ENCODE results near the gene PFN3. TPM values are rescaled to one million over a fixed set of nuclear protein-coding genes. Genes with fewer than 3 reads are reported as not detected.

Gene PFN3
- total RNA-seq, 2 donors from 2014 or later = not detected

DNA sequence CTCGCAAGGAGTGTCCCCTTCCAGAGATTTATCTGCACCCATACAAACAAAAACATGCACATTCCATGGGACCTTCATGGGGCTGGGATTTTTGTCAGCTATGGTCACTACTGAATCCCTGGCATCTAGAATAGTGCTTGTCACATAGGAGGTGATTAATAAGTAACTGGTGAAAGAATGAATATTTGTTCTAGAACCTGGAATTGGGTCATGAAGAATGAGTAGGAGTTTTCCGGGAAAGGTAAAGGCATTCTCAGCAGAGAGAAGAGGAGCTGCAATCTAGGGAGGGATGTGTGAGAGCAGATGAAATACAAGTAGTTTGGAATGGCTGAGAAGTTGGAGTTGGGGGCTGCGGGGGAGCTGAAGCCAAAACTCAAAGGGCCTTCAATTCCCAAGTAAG lies 46.2 kb downstream of the PFN3 start:
- peaks cover 24 to 48% of the 10 kb centered on the region in 2 donors for H3K36me3 Mint-ChIP-seq
- no peak for ATAC-seq
- peaks cover 0 to 17% of the 10 kb centered on the region in 2 donors for H3K9me3 Mint-ChIP-seq

GRCh38 chr5:177353093-177353492 lies 47.4 kb downstream of the PFN3 start:
- H3K27ac Mint-ChIP-seq = no peak overlapping the region
- no peak for ATAC-seq
- DNase-seq (ENCODE audit: low spot score in 2 of 2) = no peak
- peaks cover 28 to 41% of the 10 kb centered on the region in 2 donors for H3K36me3 Mint-ChIP-seq
- peaks cover 0 to 17% of the 10 kb centered on the region in 2 donors for H3K9me3 Mint-ChIP-seq

More for the DNA sequence above, 46.2 kb downstream of the PFN3 start:
- DNase-seq (ENCODE audit: low spot score in 2 of 2) = no peak
- no peak overlapping the region for H3K27ac Mint-ChIP-seq

DNA sequence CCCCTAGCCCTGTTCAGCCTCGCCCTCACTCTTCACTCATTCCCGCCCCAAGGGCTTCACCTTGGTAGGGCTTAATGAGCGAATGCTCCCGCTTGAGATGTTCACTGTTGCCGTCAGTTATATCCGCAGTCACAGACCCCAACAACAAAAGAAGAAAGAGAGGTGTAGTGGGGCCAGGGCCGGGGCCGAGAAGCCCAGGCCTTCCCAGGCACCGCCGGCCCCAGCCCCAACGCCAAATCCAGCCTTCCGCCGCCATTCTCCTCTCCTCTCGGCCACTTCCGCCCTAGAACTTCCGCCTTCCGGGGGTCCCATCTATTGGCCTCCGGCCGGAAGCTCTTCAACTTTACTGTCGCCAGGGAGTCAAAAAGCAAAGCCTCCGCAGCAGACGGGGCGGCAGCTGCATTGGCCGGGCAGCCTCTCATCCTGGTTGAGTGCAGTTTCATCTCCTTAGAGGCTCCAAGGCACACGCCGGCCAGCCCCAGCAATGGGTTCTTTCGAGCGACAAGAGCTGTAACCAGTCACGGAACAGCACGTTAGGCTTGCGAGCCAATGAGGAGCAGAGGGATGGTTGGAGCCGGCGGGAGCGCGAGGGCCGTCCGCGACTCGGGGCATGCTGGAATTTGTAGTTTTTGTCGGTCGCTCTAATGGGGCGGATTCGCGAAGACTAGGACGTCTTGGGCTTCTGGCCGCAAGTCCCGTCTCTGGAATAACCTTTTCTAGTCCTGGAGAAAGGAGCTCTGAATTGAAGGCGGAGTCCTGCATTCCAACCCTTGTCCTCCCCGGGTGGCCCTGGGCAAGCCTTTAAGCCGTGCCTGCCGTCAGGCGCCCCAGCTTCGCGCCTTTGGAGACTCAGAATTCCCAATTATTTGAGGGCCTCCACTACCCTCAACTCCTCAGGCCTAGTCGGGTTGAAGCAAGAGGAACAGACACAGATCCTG lies 48.8 kb downstream of the PFN3 start, which contains the start of gene LMAN2:
LMAN2 (minus strand) TSS at position 277 of the 938 bp plus-strand sequence; CDS start at position 256, 21 bp downstream.
- peaks cover 28 to 41% of the 10 kb centered on the region in 2 donors for H3K36me3 Mint-ChIP-seq
- H3K27ac Mint-ChIP-seq = peak within 1 kb of the TSS; percentile 96 to 100
- DNase-seq (ENCODE audit: low spot score in 2 of 2) (peak; percentile 90 to 92), ATAC-seq (peak; percentile 96 to 98)
- H3K9me3 Mint-ChIP-seq = peaks cover 0 to 17% of the 10 kb centered on the region in 2 donors

DNA sequence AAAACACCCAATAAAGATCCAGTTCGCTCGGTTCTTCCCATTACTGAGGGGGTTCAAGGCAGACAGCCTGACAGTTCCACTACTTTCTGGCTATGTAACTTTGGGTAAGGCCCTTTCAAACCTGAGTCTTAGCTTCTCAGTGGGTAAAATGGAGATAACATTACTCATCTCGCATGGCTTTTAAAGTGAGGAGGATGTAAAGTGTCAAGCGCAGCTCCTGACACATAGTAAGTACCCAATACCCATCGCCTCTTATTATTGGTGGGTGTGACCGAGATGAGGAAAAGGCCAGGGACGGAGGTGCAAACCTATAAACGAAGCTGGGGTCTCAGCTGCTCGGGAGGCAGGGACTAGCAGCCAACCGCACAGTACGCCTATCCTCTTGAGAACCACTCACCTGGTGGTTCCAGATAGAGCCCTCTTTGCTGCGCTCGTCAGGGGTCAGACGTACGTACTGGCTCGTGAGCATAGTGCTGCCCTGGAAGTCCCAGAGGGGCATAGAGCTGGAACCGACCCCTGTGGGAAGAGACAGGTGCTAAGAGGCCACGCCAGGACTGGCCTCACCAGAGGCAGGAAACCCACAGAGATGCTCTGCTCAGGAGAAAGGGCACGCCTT lies 49.6 kb downstream of the PFN3 start:
- DNase-seq (ENCODE audit: low spot score in 2 of 2) = no peak
- peak; percentile 1 to 39 for ATAC-seq
- peaks cover 28 to 36% of the 10 kb centered on the region in 2 donors for H3K36me3 Mint-ChIP-seq
- peaks cover 0 to 16% of the 10 kb centered on the region in 2 donors for H3K9me3 Mint-ChIP-seq
- peak overlapping the region; percentile 96 to 100 for H3K27ac Mint-ChIP-seq

Other genes with a start within 250 kb of the PFN3 start
- 10 to 100 TPM; 14.8 to 21.5 TPM for gene RAB24, start 96.9 kb downstream of the PFN3 start, total RNA-seq
- gene PRELID1, start 96.9 kb downstream of the PFN3 start, total RNA-seq = 100 to 1,000 TPM; 161 to 206 TPM
- gene MXD3, start 88.8 kb downstream of the PFN3 start, total RNA-seq = 10 to 100 TPM; 31.4 to 73.9 TPM
- gene LMAN2, start 49.0 kb downstream of the PFN3 start, total RNA-seq = 100 to 1,000 TPM in 1 of 2 donors, 10 to 100 TPM in 1; 96.7 to 108 TPM
- 10 to 100 TPM; 22.0 to 77.6 TPM for gene RGS14, start 42.7 kb downstream of the PFN3 start, total RNA-seq
- gene SLC34A1, start 16.2 kb downstream of the PFN3 start, total RNA-seq = under 1 TPM; 0.07 to 0.19 TPM
- gene F12, start 8.9 kb upstream of the PFN3 start, total RNA-seq = 1 to 10 TPM; 2.2 to 9.8 TPM
- gene GRK6, start 26.0 kb upstream of the PFN3 start, total RNA-seq = 100 to 1,000 TPM; 104 to 125 TPM
- gene PRR7, start 46.2 kb upstream of the PFN3 start, total RNA-seq = 10 to 100 TPM in 1 of 2 donors, 1 to 10 TPM in 1; 4.1 to 11.4 TPM
- gene DBN1, start 73.0 kb upstream of the PFN3 start, total RNA-seq = 10 to 100 TPM in 1 of 2 donors, 1 to 10 TPM in 1; 5.5 to 20.2 TPM
- 10 to 100 TPM; 44.6 to 47.5 TPM for gene PDLIM7, start 96.9 kb upstream of the PFN3 start, total RNA-seq
- 10 to 100 TPM in 1 of 2 donors, 1 to 10 TPM in 1; 1.8 to 14.9 TPM for gene DOK3, start 109.2 kb upstream of the PFN3 start, total RNA-seq
- 100 to 1,000 TPM in 1 of 2 donors, 10 to 100 TPM in 1; 70.1 to 230 TPM for gene DDX41, start 116.3 kb upstream of the PFN3 start, total RNA-seq
- 100 to 1,000 TPM in 1 of 2 donors, 10 to 100 TPM in 1; 73.1 to 108 TPM for gene FAM193B, start 153.9 kb upstream of the PFN3 start, total RNA-seq
- 100 to 1,000 TPM in 1 of 2 donors, 10 to 100 TPM in 1; 94.0 to 114 TPM for gene TMED9, start 191.5 kb upstream of the PFN3 start, total RNA-seq
- 10 to 100 TPM in 1 of 2 donors, 1 to 10 TPM in 1; 3.8 to 19.8 TPM for gene B4GALT7, start 199.5 kb upstream of the PFN3 start, total RNA-seq

All from activated naive CD4-positive, alpha-beta T cell treated with anti-CD3 and anti-CD28 coated beads, Interleukin-2, amount 50 U/mL, for 72 hours (primary cell).